GM10266 (cell line): Measurements from ENCODE around the gene NDUFA13.

ENCODE experiments used
- DNase-seq: peaks from one replicate; pipeline ENCODE4 v3.0.0; 2012; ENCODE audit errors: extremely low spot score
- TF ChIP-seq, protein P1 (sequence below): IDR thresholded peaks from 2 replicates; pipeline ENCODE4 v1.5.1; 2012; ENCODE audit warnings: mild to moderate bottlenecking, low read depth; ENCODE audit not compliant: control insufficient read depth, insufficient read depth; ENCODE audit errors: missing control alignments

Gene NDUFA13

GRCh38 chr19:19533841-19534240 is 17.8 kb downstream of the NDUFA13 start:
- TF ChIP-seq, protein P1, sequence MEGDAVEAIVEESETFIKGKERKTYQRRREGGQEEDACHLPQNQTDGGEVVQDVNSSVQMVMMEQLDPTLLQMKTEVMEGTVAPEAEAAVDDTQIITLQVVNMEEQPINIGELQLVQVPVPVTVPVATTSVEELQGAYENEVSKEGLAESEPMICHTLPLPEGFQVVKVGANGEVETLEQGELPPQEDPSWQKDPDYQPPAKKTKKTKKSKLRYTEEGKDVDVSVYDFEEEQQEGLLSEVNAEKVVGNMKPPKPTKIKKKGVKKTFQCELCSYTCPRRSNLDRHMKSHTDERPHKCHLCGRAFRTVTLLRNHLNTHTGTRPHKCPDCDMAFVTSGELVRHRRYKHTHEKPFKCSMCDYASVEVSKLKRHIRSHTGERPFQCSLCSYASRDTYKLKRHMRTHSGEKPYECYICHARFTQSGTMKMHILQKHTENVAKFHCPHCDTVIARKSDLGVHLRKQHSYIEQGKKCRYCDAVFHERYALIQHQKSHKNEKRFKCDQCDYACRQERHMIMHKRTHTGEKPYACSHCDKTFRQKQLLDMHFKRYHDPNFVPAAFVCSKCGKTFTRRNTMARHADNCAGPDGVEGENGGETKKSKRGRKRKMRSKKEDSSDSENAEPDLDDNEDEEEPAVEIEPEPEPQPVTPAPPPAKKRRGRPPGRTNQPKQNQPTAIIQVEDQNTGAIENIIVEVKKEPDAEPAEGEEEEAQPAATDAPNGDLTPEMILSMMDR, result no peak
- DNase-seq, result no peak

GRCh38 chr19:19534556-19535265 is 18.7 kb downstream of the NDUFA13 start:
- TF ChIP-seq, protein P1, result no peak
- no peak for DNase-seq

DNA sequence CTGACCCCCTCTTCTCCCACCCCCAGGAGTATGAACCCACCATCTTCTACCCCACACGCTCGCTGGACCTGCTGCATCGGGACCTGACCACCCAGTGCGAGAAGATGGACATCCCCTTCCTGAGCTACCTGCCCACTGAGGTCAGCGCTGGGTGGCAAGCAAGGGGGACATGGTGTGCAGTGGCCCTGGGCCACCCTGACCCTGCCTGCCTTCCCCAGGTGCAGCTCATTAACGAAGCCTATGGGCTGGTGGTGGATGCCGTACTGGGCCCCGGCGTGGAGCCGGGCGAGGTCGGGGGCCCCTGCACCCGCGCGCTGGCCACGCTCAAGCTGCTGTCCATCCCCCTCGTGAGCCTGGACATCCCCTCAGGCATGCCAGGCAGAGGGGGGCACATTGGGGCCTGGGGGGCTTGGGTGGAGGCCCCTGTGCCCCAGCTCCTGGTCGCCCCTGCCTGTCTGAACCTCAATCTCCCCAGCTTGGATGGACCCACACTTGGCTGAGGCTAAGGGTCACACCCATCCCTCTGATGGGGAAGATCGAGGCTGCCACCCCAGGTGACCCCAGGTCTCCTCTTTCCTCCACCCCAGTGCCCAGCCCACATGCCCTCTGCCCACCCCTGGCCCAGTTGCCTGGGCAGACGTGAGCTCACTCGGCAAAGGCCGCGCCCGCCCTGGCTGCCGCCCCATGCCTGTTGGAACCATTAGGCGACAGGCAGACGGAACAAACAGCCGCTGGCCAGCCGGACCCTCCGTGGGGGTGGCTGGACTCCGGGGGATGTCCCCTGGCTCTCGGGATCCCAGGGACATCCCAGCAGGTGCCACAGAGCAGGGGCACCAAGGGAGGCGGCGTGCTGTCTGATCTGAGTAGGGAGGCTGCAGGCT is 19.5 kb downstream of the NDUFA13 start:
- no peak for DNase-seq
- TF ChIP-seq, protein P1, result no peak

DNA sequence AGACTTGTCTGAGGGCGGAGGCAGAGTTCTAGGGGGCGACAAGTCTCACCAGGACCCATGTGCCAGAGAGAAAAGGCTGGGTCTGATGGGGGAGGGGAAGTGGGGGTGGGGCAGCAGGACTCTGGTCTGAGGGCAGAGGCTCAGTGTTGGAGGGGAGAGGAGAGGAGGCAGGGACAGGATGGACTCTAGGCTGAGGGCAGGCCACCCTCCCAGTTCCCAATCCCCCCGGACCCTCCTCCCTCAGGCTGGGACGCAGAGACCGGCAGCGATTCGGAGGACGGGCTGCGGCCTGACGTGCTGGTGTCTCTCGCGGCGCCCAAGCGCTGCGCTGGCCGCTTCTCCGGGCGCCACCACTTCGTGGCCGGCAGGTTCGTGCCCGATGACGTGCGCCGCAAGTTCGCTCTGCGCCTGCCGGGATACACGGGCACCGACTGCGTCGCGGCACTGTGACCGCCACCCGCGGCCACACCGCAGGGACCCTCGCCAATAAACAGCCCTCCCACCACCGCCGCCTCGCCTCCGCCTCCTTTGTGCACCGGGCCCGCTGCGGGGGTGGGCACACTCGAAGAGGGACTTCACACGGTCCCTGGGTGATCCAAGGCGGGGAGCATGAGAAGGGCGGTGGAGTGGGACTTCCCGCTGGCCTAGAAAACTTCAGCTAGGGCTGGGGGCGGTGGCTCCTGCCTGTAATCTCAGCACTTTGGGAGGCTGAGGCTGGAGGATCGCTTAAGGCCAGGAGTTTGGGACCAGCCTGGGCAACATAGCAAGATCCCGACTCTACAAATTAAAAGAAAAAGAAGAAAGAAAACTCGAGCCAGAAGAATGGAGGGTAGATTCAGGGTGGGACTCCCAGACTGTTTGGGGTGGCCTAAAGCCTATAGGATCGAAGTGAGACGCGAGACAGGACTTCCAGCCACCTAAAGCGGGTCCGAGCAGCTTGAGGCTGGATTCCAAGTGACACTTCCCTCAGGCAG is 21.3 kb downstream of the NDUFA13 start:
- DNase-seq, result no peak
- TF ChIP-seq, protein P1, result no peak

DNA sequence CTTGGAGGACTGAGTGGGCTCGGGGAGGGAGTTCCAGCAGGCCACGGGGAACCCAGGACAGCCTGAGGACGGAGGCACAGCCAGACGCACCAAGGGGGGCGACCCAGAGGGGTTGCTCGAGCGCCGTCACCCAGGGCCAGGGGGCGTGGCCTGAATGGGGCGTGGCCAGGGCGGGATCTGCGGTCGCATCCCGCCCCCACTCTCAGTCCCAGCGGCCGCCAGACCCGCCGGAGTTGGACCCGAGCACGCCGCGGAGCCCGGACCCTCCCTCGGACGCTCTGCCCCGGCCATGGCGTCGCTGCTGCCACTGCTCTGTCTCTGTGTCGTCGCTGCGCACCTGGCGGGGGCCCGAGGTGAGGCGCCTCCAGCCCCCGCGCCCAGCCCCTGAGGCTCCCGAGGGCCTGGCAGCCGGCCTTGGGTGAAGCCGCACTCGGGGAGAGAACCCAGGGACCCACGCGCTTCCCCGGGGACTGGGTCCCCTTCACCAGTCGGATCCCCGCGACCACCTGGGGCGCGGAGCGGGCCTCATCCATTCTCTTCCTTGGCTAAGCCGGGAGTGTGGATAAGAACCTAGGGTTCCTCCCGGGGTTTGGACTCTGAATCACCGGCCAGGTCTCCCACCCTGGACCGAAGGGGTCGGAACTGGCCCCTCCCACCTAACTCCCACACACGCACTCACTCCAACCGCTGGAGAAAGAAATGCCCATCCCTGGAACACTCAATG is 22.2 kb downstream of the NDUFA13 start, which contains the start of gene CILP2:
Gene CILP2, plus strand, starts transcription at position 205 of the 724 bp plus-strand sequence. Its CDS starts 85 bp downstream, at position 290.
- TF ChIP-seq, protein P1, result no peak
- peak; percentile 78 for DNase-seq

DNA sequence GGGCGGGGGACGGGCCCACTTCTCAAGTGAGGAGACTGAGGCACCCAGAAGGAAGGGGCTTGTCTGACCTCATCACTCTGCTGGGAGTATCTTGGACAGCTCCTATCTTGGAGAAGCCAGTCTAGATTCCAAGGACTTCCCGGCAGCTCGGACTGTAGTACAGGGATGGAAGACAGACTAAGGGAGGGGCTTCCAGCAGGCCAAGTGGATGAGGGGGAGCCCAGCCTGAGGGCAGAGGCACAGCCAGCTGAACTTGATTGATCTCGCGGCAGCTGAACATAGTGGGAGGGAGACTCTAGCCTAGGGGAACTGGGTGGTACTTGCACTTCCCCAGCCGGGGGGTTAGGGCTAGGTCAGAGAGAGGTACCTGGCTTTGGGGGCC is 22.8 kb downstream of the NDUFA13 start:
- TF ChIP-seq, protein P1, result no peak

More for the DNA sequence above, 22.8 kb downstream of the NDUFA13 start:
- no peak for DNase-seq
